Measurements from ENCODE around the gene DOK5. TPM values are rescaled to one million over a fixed set of nuclear protein-coding genes. Genes with fewer than 3 reads are reported as not detected.

Gene DOK5
- total and polyA plus RNA-seq, 9 of the 15 experiments (the other 6 are each of a cell fraction or from before 2014, with no cell fraction given) = not detected

DNA sequence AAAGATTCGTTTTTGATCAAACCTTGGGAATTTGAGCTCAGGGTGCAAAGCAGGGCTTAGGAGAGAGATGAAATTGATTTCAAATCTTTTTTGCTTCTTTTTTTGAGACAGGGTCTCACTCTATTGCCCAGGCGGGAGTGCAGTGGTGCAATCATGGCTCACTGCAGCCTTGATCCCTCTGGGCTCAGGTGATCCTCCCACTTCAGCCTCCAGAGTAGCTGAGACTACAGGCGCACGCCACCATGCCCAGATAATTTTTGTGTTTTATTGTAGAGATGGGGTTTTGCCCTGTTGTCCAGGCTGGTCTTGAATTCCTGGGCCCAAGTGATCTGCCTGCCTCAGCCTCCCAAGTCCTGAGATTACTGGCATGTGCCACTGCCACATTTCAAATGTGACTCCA, 58.7 kb downstream of the DOK5 start:
- H3K27ac ChIP-seq (ENCODE audit: extremely low read depth, low read depth, low read length) = no peak overlapping the region
- BruUV-seq (replicated peaks) = no TSS peak
- H3K36me3 ChIP-seq (ENCODE audit: control insufficient read depth, insufficient read depth, low read length) = no peaks in the 10 kb centered on the region
- ATAC-seq (no peak), FAIRE-seq (no peak), DNase-seq (ENCODE audit: extremely low read depth in 1 of 4, low spot score in 3 of 4) (no peak)
- no peak overlapping the region for H3K9ac ChIP-seq (ENCODE audit: insufficient read depth in 1 of 2, low read depth in 2 of 2, low read length in 2 of 2)
- H3K9me1 ChIP-seq (ENCODE audit: control insufficient read depth, insufficient read depth, low read length) = no peaks in the 10 kb centered on the region
- CTCF ChIA-PET (ENCODE audit: low intra/inter-chr PET ratio) = no interaction called here
- 0% methylated on average over 4 of the region's 4 CpGs for WGBS (ENCODE audit: insufficient coverage, low coverage, missing lambda C conversion rate)
- TF ChIP-seq ZNF586 (CRISPR knock-in tag; conservative IDR thresholded peaks at IDR 0.05) = no peak
- TF ChIP-seq ZNF408 (CRISPR knock-in tag; IDR thresholded peaks at IDR 0.05; ENCODE audit: low read depth) = no peak
- TF ChIP-seq ZBTB11 (CRISPR knock-in tag; IDR thresholded peaks at IDR 0.05) = peak in 1 of 3 experiments; percentile 72; a peak in 2 of 6 replicates
- TF ChIP-seq PML (IDR thresholded peaks at IDR 0.05; ENCODE audit: low read length) = no peak
- TF ChIP-seq RHOXF2B (CRISPR knock-in tag; conservative IDR thresholded peaks at IDR 0.05) = no peak
- no peaks in the 10 kb centered on the region for H3K9me3 ChIP-seq (replicated peaks; ENCODE audit: control insufficient read depth, insufficient read depth, low read depth, low read length)
- POLR2A ChIA-PET = no interaction called here
- H4K20me1 ChIP-seq (replicated peaks; ENCODE audit: control insufficient read depth, insufficient read depth, low read length) = no peaks in the 10 kb centered on the region
- H3K4me2 ChIP-seq (ENCODE audit: insufficient read depth, low read length) = no peak overlapping the region
- H3K4me1 ChIP-seq (replicated peaks in 1 of 2; ENCODE audit: control insufficient read depth in 2 of 2, insufficient read depth in 2 of 2, low read length in 2 of 2) = no peaks in the 10 kb centered on the region
- in situ Hi-C loops (cut with MboI) = no loop called here
- H3K27me3 ChIP-seq (ENCODE audit: control insufficient read depth in 2 of 2, insufficient read depth in 2 of 2, low read length in 2 of 2) = no peaks in the 10 kb centered on the region
- intact Hi-C loops (cut with micrococcal nuclease) = no loop called here
- no peaks in the 10 kb centered on the region for H3K79me2 ChIP-seq (ENCODE audit: control insufficient read depth, insufficient read depth, low read length)
- no peak overlapping the region for H3K4me3 ChIP-seq
- H2AFZ ChIP-seq (ENCODE audit: low read depth, low read length) = no peak overlapping the region

Data from K562 (cell line).